Measurements from ENCODE around the gene ULBP1.

DNA sequence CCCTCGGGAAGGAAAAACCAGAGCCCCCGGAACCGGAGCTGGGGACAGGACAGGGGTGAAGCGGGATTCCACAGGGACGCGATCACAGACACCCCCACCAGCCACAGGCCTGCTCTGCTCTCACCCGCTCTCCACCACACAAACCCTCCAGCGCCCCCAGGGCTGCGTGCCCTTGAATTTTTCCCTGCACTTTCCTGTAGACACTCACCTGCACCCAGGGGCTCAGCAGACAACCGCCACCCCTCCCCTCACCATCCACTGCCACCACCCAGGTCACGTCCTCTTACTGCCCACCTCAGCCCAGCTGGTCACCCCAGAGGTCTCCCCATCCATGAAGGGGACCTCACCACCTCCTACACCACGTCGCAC lies 21.3 kb upstream of the ULBP1 start:
- TF ChIP-seq CTCF (IDR thresholded peaks at IDR 0.05) (no peak), POLR2A (IDR thresholded peaks at IDR 0.05) (no peak)

All from testis (tissue), 2 donors.